PC-9 (cell line): ENCODE results near the gene DVL1.
"Not testable (repeated sequence)": the region's sequence is repeated elsewhere in the genome, so short reads cannot be mapped to it uniquely, and the experiment has no call there.

ENCODE experiments used
- CTCF ChIP-seq: fragments of 200-600 bp; sonication (generic); conservative IDR thresholded peaks from 2 replicates; pipeline ENCODE4 v1.6.1; 2017; ENCODE audit warnings: mixed run types, antibody characterized with exemption, mild to moderate bottlenecking, moderate library complexity
- EZH2 ChIP-seq: fragments of 200-600 bp; sonication (generic); IDR thresholded peaks from 2 replicates; pipeline ENCODE4 v1.8.0; 2017; ENCODE audit warnings: antibody characterized with exemption, low read depth

GRCh38 chr1:1316199-1316598 is 33.0 kb downstream of the DVL1 start:
- TF ChIP-seq EZH2, CTCF: not testable (repeated sequence)
